ENCODE results near the gene TASOR2.
A peak's percentile ranks its signal among the peaks of the same experiment; 100 is the strongest.

TASOR2 gene

GRCh38 chr10:5684971-5685763 is 529 bp downstream of the TASOR2 start:
- DNase-seq (ENCODE audit: low read depth in 3 of 3) = peak; percentile 36 to 50 (median 47)

DNA sequence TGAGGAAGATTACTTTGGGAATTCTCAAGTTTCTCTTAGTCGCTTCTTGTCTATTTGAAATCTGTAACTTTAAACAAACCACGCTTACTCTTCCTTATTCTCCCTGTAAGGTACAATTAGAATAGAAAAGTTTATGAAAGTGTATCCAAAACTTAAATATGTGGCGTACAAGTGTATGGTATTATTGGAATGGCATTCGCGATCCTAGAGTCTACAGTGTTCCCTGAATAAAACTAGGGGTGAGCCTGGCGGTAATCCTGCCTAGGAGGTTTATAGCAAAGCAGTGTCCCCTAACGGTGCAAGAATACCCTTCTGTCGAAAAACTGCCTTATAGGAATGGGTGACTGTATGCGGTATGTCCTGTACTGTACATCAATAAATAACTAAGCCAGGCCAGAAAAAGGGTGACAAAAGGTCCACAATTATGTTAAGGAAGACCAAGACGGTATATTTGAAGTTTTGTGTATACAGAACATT is 1.2 kb downstream of the TASOR2 start:
- no peak for DNase-seq (ENCODE audit: low read depth in 3 of 3)

- no peak for DNase-seq (ENCODE audit: low read depth in 3 of 3)
Observed at GRCh38 chr10:5688587-5688986, 3.9 kb downstream of the TASOR2 start.

DNA sequence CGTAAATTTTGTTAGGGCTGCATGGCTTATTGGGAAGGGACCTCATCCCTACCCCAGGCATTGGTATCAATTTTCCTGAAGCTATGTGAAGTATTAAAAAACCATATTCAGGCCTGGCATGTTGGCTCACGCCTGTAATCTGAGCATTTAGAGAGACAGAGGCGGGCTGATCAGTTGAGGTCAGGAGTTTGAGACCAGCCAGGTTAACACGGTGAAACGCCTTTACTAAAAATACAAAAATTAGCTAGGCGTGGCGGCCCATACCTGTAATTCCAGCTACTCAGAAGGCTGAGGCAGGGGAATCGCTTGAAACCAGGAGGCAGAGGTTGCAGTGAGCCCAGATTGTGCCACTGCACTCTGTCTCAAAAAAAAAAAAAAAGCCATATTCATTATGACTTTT is 7.1 kb downstream of the TASOR2 start:
- DNase-seq (ENCODE audit: low read depth in 3 of 3) = no peak

- peak; percentile 22 to 52 (median 51) for DNase-seq (ENCODE audit: low read depth in 3 of 3)
Observed at GRCh38 chr10:5692461-5693358, 8.1 kb downstream of the TASOR2 start.

DNA sequence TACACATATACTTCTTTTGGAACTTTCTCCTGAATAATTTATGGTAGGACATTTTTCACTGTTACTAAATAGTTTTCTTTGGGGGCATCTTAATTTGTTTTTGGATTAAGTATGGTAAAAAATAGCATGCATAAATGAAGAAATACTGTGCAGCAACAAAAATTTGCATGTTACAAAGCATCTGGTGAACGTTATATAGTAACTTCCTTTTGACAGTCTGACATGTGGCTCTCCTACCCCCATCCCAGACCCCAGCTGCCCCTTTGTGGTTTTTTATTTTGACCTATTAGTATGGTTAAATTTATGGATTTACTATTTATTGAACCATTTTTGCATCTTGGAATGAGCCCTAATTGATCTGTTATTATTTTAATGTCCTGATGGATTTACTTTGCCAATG is 9.9 kb downstream of the TASOR2 start:
- no peak for DNase-seq (ENCODE audit: low read depth in 3 of 3)

- no peak for DNase-seq (ENCODE audit: low read depth in 3 of 3)
Observed at GRCh38 chr10:5697342-5697741, 12.7 kb downstream of the TASOR2 start.

DNA sequence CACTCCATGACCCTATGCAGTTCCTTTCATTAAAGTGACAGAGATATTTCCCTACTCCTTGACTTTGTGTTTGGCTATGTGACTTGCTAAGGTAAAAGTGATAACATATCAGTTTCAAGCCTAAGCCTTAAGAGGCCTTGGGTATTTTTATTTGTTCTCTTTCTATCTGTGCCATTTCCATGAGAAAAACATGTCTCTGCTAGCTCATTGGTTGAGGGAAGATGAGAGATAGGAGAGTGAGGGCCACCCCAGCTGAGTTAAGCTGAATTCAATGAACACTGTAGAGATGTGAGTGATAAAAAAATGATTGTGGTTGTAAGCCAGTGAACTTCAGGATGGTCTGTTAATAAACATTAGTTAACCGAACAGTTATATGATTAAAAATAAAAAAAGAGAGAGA is 13.4 kb downstream of the TASOR2 start:
- no peak for DNase-seq (ENCODE audit: low read depth in 3 of 3)

DNA sequence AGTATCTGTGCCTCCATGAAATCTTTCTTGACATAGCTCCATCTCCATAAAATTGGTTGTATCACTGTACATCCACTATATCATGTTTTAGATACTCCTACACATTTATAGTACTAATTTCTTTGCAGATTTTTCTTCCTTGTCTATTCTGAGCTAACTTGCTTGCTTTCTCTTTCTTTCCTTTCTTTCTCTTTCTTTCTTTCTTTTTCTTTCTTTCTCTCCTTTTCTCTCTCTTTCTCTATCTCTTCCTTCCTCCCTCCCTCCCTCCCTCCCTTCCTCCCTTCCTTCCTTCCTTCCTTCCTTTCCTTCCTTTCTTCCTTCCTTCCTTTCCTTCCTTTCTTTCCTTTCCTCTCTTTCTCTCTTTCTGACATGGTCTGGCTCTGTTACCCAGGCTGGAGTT is 23.7 kb downstream of the TASOR2 start:
- DNase-seq (ENCODE audit: low read depth in 3 of 3) = no peak

DNA sequence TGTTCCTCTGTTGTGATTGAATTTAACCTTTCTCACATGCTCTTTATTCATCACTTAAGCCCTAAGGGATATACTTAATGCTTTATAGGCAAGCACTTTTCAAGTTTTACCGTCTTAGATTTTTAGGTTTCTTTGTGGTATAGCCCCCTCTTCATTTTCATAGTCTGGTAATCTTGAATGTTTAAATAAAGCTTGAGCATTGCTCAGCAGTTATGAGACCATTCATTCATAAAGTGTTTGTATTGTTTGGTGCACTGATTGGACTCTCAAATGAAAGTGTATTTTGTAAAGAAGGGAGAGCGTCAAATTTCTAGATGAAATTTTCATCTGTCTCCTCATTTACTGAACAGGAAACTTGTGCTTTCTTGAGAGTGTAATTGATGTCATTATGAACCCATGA is 25.2 kb downstream of the TASOR2 start:
- DNase-seq (ENCODE audit: low read depth in 3 of 3) = no peak

- no peak for DNase-seq (ENCODE audit: low read depth in 3 of 3)
Observed at GRCh38 chr10:5710859-5711258, 26.2 kb downstream of the TASOR2 start.

- DNase-seq (ENCODE audit: low read depth in 3 of 3) = no peak
Observed at GRCh38 chr10:5711642-5712041, 27.0 kb downstream of the TASOR2 start.

DNA sequence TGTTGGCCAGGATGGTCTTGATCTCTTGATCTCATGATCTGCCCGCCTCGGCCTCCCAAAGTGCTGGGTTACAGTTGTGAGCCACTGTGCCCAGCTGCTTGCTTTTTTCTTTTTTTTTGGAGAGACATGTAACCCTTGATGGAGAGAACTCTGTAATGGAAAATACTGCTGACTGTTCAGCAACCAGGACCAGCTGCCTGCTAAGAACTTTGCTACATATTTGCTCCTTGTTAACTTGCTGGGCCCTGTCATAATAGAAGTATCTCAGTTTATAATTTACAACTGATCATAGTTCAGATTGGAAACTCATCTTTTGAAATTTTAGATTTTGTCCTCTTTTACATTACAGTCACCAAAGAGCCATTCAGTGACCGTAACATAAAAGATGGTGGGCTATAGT is 34.9 kb downstream of the TASOR2 start:
- DNase-seq (ENCODE audit: low read depth in 3 of 3) = no peak

GRCh38 chr10:5720182-5720581 is 35.5 kb downstream of the TASOR2 start:
- no peak for DNase-seq (ENCODE audit: low read depth in 3 of 3)

- DNase-seq (ENCODE audit: low read depth in 3 of 3) = no peak
Observed at GRCh38 chr10:5723692-5724091, 39.1 kb downstream of the TASOR2 start.

GRCh38 chr10:5730766-5731165 is 46.1 kb downstream of the TASOR2 start:
- no peak for DNase-seq (ENCODE audit: low read depth in 3 of 3)

DNA sequence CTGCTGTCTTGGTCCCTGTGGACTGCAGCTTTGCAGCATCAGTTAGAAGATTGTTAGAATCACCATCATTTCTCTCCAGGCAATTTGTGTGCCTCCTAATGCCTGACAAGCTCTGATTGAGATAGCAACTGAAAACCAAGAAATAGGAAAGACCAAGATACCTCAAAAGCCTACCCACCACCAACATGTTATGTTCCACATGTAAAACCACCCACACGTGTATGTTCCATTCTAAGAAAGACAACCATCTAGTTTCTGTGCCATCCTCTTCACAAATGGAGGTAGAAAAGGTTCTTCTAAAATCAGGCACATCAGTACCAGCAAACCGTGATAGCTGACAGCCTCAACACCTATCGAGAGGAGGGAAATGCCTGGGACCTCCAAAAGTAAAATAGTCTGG is 46.9 kb downstream of the TASOR2 start:
- DNase-seq (ENCODE audit: low read depth in 3 of 3) = no peak

GRCh38 chr10:5732141-5732540 is 47.5 kb downstream of the TASOR2 start:
- no peak for DNase-seq (ENCODE audit: low read depth in 3 of 3)

Measured in stimulated activated CD4-positive, alpha-beta T cell treated with anti-CD3 and anti-CD28 coated beads, TNF-alpha, amount 100 ng/mL, for 4 hours (primary cell).